Hepatic stellate cell (primary cell): ENCODE results near the gene BMP6.

ENCODE experiments used
- DNase-seq: peaks from one replicate; pipeline ENCODE4 v3.0.0; 2011; ENCODE audit warnings: low spot score

Gene BMP6

GRCh38 chr6:7906741-7907140, 180.8 kb downstream of the BMP6 start:
- no peak for DNase-seq

- DNase-seq: no peak
Observed at GRCh38 chr6:7907159-7907558, 181.3 kb downstream of the BMP6 start.

- DNase-seq: peak; percentile 67
Observed at GRCh38 chr6:7909323-7910276, 183.7 kb downstream of the BMP6 start.

GRCh38 chr6:7910298-7910653, 184.4 kb downstream of the BMP6 start:
- peak; percentile 30 for DNase-seq

- peak; percentile 84 for DNase-seq
Observed at GRCh38 chr6:7910654-7911344, 184.9 kb downstream of the BMP6 start, which contains the start of gene TXNDC5. Gene TXNDC5 (minus strand): TSS chr6:7910788. CDS start chr6:7910776, 12 bp downstream.

GRCh38 chr6:7911345-7911725, 185.4 kb downstream of the BMP6 start:
- DNase-seq: no peak

- DNase-seq: no peak
Observed at GRCh38 chr6:7912024-7912423, 186.1 kb downstream of the BMP6 start.

- no peak for DNase-seq
Observed at GRCh38 chr6:7912736-7913517, 187.0 kb downstream of the BMP6 start.

- DNase-seq: no peak
Observed at GRCh38 chr6:7914311-7914710, 188.4 kb downstream of the BMP6 start.

GRCh38 chr6:7914991-7915789, 189.3 kb downstream of the BMP6 start:
- DNase-seq: peak; percentile 70

GRCh38 chr6:7916959-7917358, 191.1 kb downstream of the BMP6 start:
- no peak for DNase-seq

- DNase-seq: no peak
Observed at GRCh38 chr6:7917729-7918128, 191.8 kb downstream of the BMP6 start.

GRCh38 chr6:7918403-7918802, 192.5 kb downstream of the BMP6 start:
- DNase-seq: no peak

GRCh38 chr6:7919871-7920270, 194.0 kb downstream of the BMP6 start:
- DNase-seq: no peak

GRCh38 chr6:7920425-7920824, 194.5 kb downstream of the BMP6 start:
- DNase-seq: no peak

- DNase-seq: no peak
Observed at GRCh38 chr6:7921046-7921445, 195.1 kb downstream of the BMP6 start.

- DNase-seq: no peak
Observed at GRCh38 chr6:7921632-7922092, 195.8 kb downstream of the BMP6 start.

- no peak for DNase-seq
Observed at GRCh38 chr6:7922596-7922995, 196.7 kb downstream of the BMP6 start.

GRCh38 chr6:7924867-7925266, 199.0 kb downstream of the BMP6 start:
- DNase-seq: no peak
